Retinal pigment epithelial cell (primary cell): ENCODE measurements around the gene HSPBP1.

Source experiments
- DNase-seq: peaks from one replicate; pipeline ENCODE4 v3.0.0-alpha.2; 2010; ENCODE audit warnings: low read depth
- H3K4me3 ChIP-seq: 2 replicates; pipeline ENCODE4 v1.5.1; 2011; ENCODE audit warnings: mild to moderate bottlenecking, low read length, control low read depth, moderate library complexity
- CTCF ChIP-seq: conservative IDR thresholded peaks from 2 replicates; pipeline ENCODE4 v1.5.1; 2011; ENCODE audit warnings: low read depth, low read length, control low read depth, inconsistent platforms

Gene HSPBP1

GRCh38 chr19:55304279-55304978, 24.5 kb upstream of the HSPBP1 start:
- TF ChIP-seq CTCF: no peak
- no peak overlapping the region for H3K4me3 ChIP-seq
- no peak for DNase-seq

GRCh38 chr19:55303477-55303876, 23.6 kb upstream of the HSPBP1 start:
- TF ChIP-seq CTCF: no peak
- no peak overlapping the region for H3K4me3 ChIP-seq
- no peak for DNase-seq

- no peak for DNase-seq
- no peak overlapping the region for H3K4me3 ChIP-seq
- TF ChIP-seq CTCF: no peak
Observed at GRCh38 chr19:55302318-55302703, 22.4 kb upstream of the HSPBP1 start.

- no peak for DNase-seq
- H3K4me3 ChIP-seq: peak overlapping the region; percentile 42
- peak; percentile 84 for TF ChIP-seq CTCF
Observed at GRCh38 chr19:55301459-55302317, 21.8 kb upstream of the HSPBP1 start.

- DNase-seq: no peak
- H3K4me3 ChIP-seq: no peak overlapping the region
- TF ChIP-seq CTCF: no peak
Observed at GRCh38 chr19:55300886-55301458, 21.1 kb upstream of the HSPBP1 start.

GRCh38 chr19:55299991-55300390, 20.1 kb upstream of the HSPBP1 start:
- TF ChIP-seq CTCF: no peak
- H3K4me3 ChIP-seq: no peak overlapping the region
- DNase-seq: no peak

- no peak for DNase-seq
- TF ChIP-seq CTCF: no peak
- no peak overlapping the region for H3K4me3 ChIP-seq
Observed at GRCh38 chr19:55297267-55297666, 17.4 kb upstream of the HSPBP1 start.
